IPS-15b (cell line): ENCODE data around the gene GNAO1.
"Not testable (repeated sequence)": the region's sequence is repeated elsewhere in the genome, so short reads cannot be mapped to it uniquely, and the experiment has no call there.

Experiments used
- H3K27me3 ChIP-seq: one replicate; pipeline ENCODE4 v1.6.1; 2013; ENCODE audit warnings: low read length; ENCODE audit not compliant: control insufficient read depth, insufficient read depth
- H3K36me3 ChIP-seq: one replicate; pipeline ENCODE4 v1.6.1; 2013; ENCODE audit warnings: low read length; ENCODE audit not compliant: control insufficient read depth, insufficient read depth
- H3K4me1 ChIP-seq: one replicate; pipeline ENCODE4 v1.6.1; 2013; ENCODE audit warnings: mild to moderate bottlenecking, low read length; ENCODE audit not compliant: control insufficient read depth, insufficient read depth
- H3K4me3 ChIP-seq: one replicate; pipeline ENCODE4 v1.5.1; 2013; ENCODE audit warnings: low read depth, low read length
- H3K9ac ChIP-seq: one replicate; pipeline ENCODE4 v1.6.1; 2013; ENCODE audit warnings: low read depth, mild to moderate bottlenecking, low read length
- H3K9me3 ChIP-seq: one replicate; pipeline ENCODE4 v1.6.1; 2013; ENCODE audit warnings: mild to moderate bottlenecking, low read length; ENCODE audit not compliant: control insufficient read depth, insufficient read depth

Gene GNAO1

GRCh38 chr16:56387396-56387795, 196.1 kb downstream of the GNAO1 start:
- Histone ChIP-seq H3K4me1 (no peaks in the 10 kb centered on the region), H3K9ac (no peak overlapping the region), H3K27me3 (no peaks in the 10 kb centered on the region), H3K36me3 (peaks cover 15% of the 10 kb centered on the region), H3K4me3 (no peak overlapping the region), H3K9me3 (no peaks in the 10 kb centered on the region)

- peaks cover 15% of the 10 kb centered on the region for H3K36me3 ChIP-seq
Measured at GRCh38 chr16:56388209-56388608, 196.9 kb downstream of the GNAO1 start.

GRCh38 chr16:56389554-56389953, 198.3 kb downstream of the GNAO1 start:
- no peaks in the 10 kb centered on the region for H3K27me3 ChIP-seq
- H3K4me3 ChIP-seq: no peak overlapping the region
- H3K9me3 ChIP-seq: no peaks in the 10 kb centered on the region
- no peaks in the 10 kb centered on the region for H3K4me1 ChIP-seq
- peaks cover 15% of the 10 kb centered on the region for H3K36me3 ChIP-seq
- H3K9ac ChIP-seq: no peak overlapping the region

More at GRCh38 chr16:56388209-56388608, 196.9 kb downstream of the GNAO1 start:
- H3K27me3 ChIP-seq: no peaks in the 10 kb centered on the region
- no peaks in the 10 kb centered on the region for H3K4me1 ChIP-seq
- H3K9ac ChIP-seq: no peak overlapping the region
- H3K4me3 ChIP-seq: no peak overlapping the region
- no peaks in the 10 kb centered on the region for H3K9me3 ChIP-seq

- not testable (repeated sequence) for H3K4me1 ChIP-seq, H3K4me3 ChIP-seq, H3K9ac ChIP-seq, H3K36me3 ChIP-seq, H3K27me3 ChIP-seq, H3K9me3 ChIP-seq
Measured at GRCh38 chr16:56396724-56397123, 205.4 kb downstream of the GNAO1 start.

- no peak overlapping the region for H3K9ac ChIP-seq
- no peak overlapping the region for H3K4me3 ChIP-seq
- no peaks in the 10 kb centered on the region for H3K27me3 ChIP-seq
- H3K4me1 ChIP-seq: no peaks in the 10 kb centered on the region
- H3K36me3 ChIP-seq: peaks cover 6% of the 10 kb centered on the region
- no peaks in the 10 kb centered on the region for H3K9me3 ChIP-seq
Measured at GRCh38 chr16:56399047-56399446, 207.8 kb downstream of the GNAO1 start.

- no peak overlapping the region for H3K9ac ChIP-seq
Measured at GRCh38 chr16:56399486-56399885, 208.2 kb downstream of the GNAO1 start.

GRCh38 chr16:56400458-56400857, 209.2 kb downstream of the GNAO1 start:
- Histone ChIP-seq H3K36me3 (peaks cover 9% of the 10 kb centered on the region), H3K9me3 (no peaks in the 10 kb centered on the region), H3K9ac (no peak overlapping the region), H3K4me3 (no peak overlapping the region), H3K27me3 (no peaks in the 10 kb centered on the region), H3K4me1 (no peaks in the 10 kb centered on the region)

More at GRCh38 chr16:56399486-56399885, 208.2 kb downstream of the GNAO1 start:
- H3K9me3 ChIP-seq: no peaks in the 10 kb centered on the region
- no peaks in the 10 kb centered on the region for H3K4me1 ChIP-seq
- H3K27me3 ChIP-seq: no peaks in the 10 kb centered on the region
- H3K4me3 ChIP-seq: no peak overlapping the region
- peaks cover 6% of the 10 kb centered on the region for H3K36me3 ChIP-seq

GRCh38 chr16:56401482-56401881, 210.2 kb downstream of the GNAO1 start:
- no peaks in the 10 kb centered on the region for H3K4me1 ChIP-seq
- H3K27me3 ChIP-seq: no peaks in the 10 kb centered on the region
- H3K36me3 ChIP-seq: peaks cover 9% of the 10 kb centered on the region
- H3K9ac ChIP-seq: no peak overlapping the region
- H3K9me3 ChIP-seq: no peaks in the 10 kb centered on the region
- H3K4me3 ChIP-seq: no peak overlapping the region

- Histone ChIP-seq H3K9me3 (no peaks in the 10 kb centered on the region), H3K36me3 (peaks cover 20% of the 10 kb centered on the region), H3K27me3 (no peaks in the 10 kb centered on the region), H3K9ac (no peak overlapping the region), H3K4me1 (no peaks in the 10 kb centered on the region), H3K4me3 (no peak overlapping the region)
Measured at GRCh38 chr16:56405977-56406672, 214.8 kb downstream of the GNAO1 start.
